Gastroesophageal sphincter (tissue), 3 donors: ENCODE measurements around the gene SCUBE3.

Source experiments
- CTCF ChIP-seq, 4 experiments: fragments of 200-600 bp in 2 of 4; fragments of 450-650 bp in 2 of 4; sonication (generic) in 1 of 4; IDR thresholded peaks; one replicate each; pipeline ENCODE4 v1.5.1; 2017 to 2019; ENCODE audit warnings: antibody characterized with exemption in 4 of 4, mild to moderate bottlenecking in 2 of 4, moderate library complexity in 2 of 4
- POLR2AphosphoS5 ChIP-seq: sonication (generic); formaldehyde crosslinking; IDR thresholded peaks from one replicate; pipeline ENCODE4 v1.6.1; 2017; ENCODE audit warnings: antibody characterized with exemption

- TF ChIP-seq CTCF (IDR thresholded peaks at IDR 0.05) (no peak), POLR2AphosphoS5 (no peak)
Observed at GRCh38 chr6:35215665-35216411, 2.1 kb downstream of the SCUBE3 start.
